Neural cell (in vitro differentiated cells): ENCODE results near the gene TNS1. TPM values are rescaled to one million over a fixed set of nuclear protein-coding genes. Genes with fewer than 3 reads are reported as not detected.

Experiments used
- H2AFZ ChIP-seq: fragments of 200-600, 300-800 bp; sonication (generic), shearing (Covaris generic); 2 replicates; pipeline ENCODE4 v1.6.0; 2014; ENCODE audit warnings: low read depth, mild to moderate bottlenecking, antibody characterized with exemption, low read length, moderate library complexity
- H3F3A ChIP-seq: fragments of 200-600 bp; shearing (Covaris generic); 2 replicates; pipeline ENCODE4 v1.6.1; 2016; ENCODE audit warnings: mild to moderate bottlenecking, moderate library complexity, mixed read lengths, antibody characterized with exemption, low read length; ENCODE audit not compliant: insufficient read depth, poor library complexity, severe bottlenecking
- H3K27ac ChIP-seq: fragments of 200-600, 300-800 bp; sonication (generic), shearing (Covaris generic); 2 replicates; pipeline ENCODE4 v1.5.1; 2014; ENCODE audit warnings: mild to moderate bottlenecking, low read length, moderate library complexity
- H3K27me3 ChIP-seq: fragments of 300-800, 200-600 bp; sonication (generic), shearing (Covaris generic); 2 replicates; pipeline ENCODE4 v1.6.0; 2014; ENCODE audit warnings: mild to moderate bottlenecking, low read depth, low read length, moderate library complexity; ENCODE audit not compliant: insufficient read depth
- H3K36me3 ChIP-seq: fragments of 300-800, 200-600 bp; sonication (generic), shearing (Covaris generic); 2 replicates; pipeline ENCODE4 v1.5.1; 2014; ENCODE audit warnings: mild to moderate bottlenecking, antibody characterized with exemption, low read length, moderate library complexity; ENCODE audit not compliant: insufficient read depth
- H3K4me2 ChIP-seq: fragments of 300-800, 200-600 bp; sonication (generic), shearing (Covaris generic); 2 replicates; pipeline ENCODE4 v1.6.0; 2014; ENCODE audit warnings: mild to moderate bottlenecking, low read length
- H3K4me3 ChIP-seq: fragments of 300-800, 200-600 bp; sonication (generic), shearing (Covaris generic); 2 replicates; pipeline ENCODE4 v1.5.1; 2014; ENCODE audit warnings: mild to moderate bottlenecking, low read length, moderate library complexity
- H3K79me2 ChIP-seq: fragments of 200-600 bp; shearing (Covaris generic); replicated peaks from 2 replicates; pipeline ENCODE4 v1.6.0; 2014; ENCODE audit warnings: mild to moderate bottlenecking, low read length, moderate library complexity; ENCODE audit not compliant: insufficient read depth
- H3K9ac ChIP-seq: fragments of 300-800, 200-600 bp; sonication (generic), shearing (Covaris generic); 2 replicates; pipeline ENCODE4 v1.6.1; 2016; ENCODE audit warnings: mild to moderate bottlenecking, low read length, mixed read lengths
- H3K9me2 ChIP-seq: fragments of 200-600 bp; shearing (Covaris generic); 2 replicates; pipeline ENCODE4 v1.6.1; 2016; ENCODE audit warnings: mild to moderate bottlenecking, low read length, mixed read lengths; ENCODE audit not compliant: insufficient read depth
- H3K9me3 ChIP-seq: fragments of 200-600, 300-800 bp; sonication (generic), shearing (Covaris generic); 2 replicates; pipeline ENCODE4 v1.6.1; 2016; ENCODE audit warnings: mild to moderate bottlenecking, mixed run types, low read length, moderate library complexity, mixed read lengths
- H4K20me1 ChIP-seq: fragments of 200-600 bp; shearing (Covaris generic); 2 replicates; pipeline ENCODE4 v1.6.1; 2016; ENCODE audit warnings: mild to moderate bottlenecking, mixed run types; ENCODE audit not compliant: insufficient read depth
- CTCF ChIP-seq: fragments of 450-650 bp; IDR thresholded peaks from 2 replicates; pipeline ENCODE4 v1.5.1; 2014; ENCODE audit warnings: antibody characterized with exemption, mild to moderate bottlenecking, moderate library complexity; ENCODE audit not compliant: poor library complexity, severe bottlenecking
- EP300 ChIP-seq: fragments of 450-650 bp; conservative IDR thresholded peaks from 2 replicates; pipeline ENCODE4 v1.6.1; 2014; ENCODE audit warnings: antibody characterized with exemption, mild to moderate bottlenecking, moderate library complexity; ENCODE audit not compliant: poor library complexity, severe bottlenecking
- EZH2 ChIP-seq: fragments of 200-600, 300-800 bp; shearing (Covaris generic), sonication (generic); IDR thresholded peaks from 2 replicates; pipeline ENCODE4 v1.6.1; 2014; ENCODE audit warnings: antibody characterized with exemption, low read length, borderline replicate concordance, mild to moderate bottlenecking; ENCODE audit not compliant: insufficient read depth, poor library complexity, severe bottlenecking
- MXI1 ChIP-seq: fragments of 450-650 bp; conservative IDR thresholded peaks from 2 replicates; pipeline ENCODE4 v1.6.1; 2014; ENCODE audit warnings: antibody characterized with exemption, mild to moderate bottlenecking; ENCODE audit not compliant: poor library complexity, severe bottlenecking
- POLR2AphosphoS5 ChIP-seq: IDR thresholded peaks from 2 replicates; pipeline ENCODE4 v1.6.1; 2012
- RAD21 ChIP-seq: fragments of 450-650 bp; conservative IDR thresholded peaks from 2 replicates; pipeline ENCODE4 v1.6.1; 2014; ENCODE audit warnings: antibody characterized with exemption, mild to moderate bottlenecking, moderate library complexity
- REST ChIP-seq: IDR thresholded peaks from 2 replicates; pipeline ENCODE4 v1.6.1; 2012; ENCODE audit warnings: borderline replicate concordance
- SMC3 ChIP-seq: fragments of 450-650 bp; conservative IDR thresholded peaks from 2 replicates; pipeline ENCODE4 v1.6.1; 2014; ENCODE audit warnings: antibody characterized with exemption, mild to moderate bottlenecking, moderate library complexity; ENCODE audit not compliant: poor library complexity
- TAF1 ChIP-seq: IDR thresholded peaks from 2 replicates; pipeline ENCODE4 v1.6.1; 2012; ENCODE audit warnings: low read depth
- polyA plus RNA-seq: library from polyadenylated mRNA; depleted of rRNA; stranded (reverse); fragments of >200 nt; gene quantifications from 2 replicates; pipeline ENCODE4 v1.2.3, GENCODE V29; 2014

The TNS1 gene
- polyA plus RNA-seq, 1 donor from 2014 or later: 1.5 TPM

- Histone ChIP-seq H2AFZ (no peak overlapping the region), H4K20me1 (no peaks in the 10 kb centered on the region), H3K27me3 (no peaks in the 10 kb centered on the region), H3K36me3 (no peaks in the 10 kb centered on the region), H3K27ac (no peak overlapping the region), H3K9me2 (no peaks in the 10 kb centered on the region), H3K79me2 (no peaks in the 10 kb centered on the region), H3K4me2 (no peak overlapping the region), H3F3A (no peaks in the 10 kb centered on the region), H3K9ac (no peak overlapping the region), H3K4me3 (no peak overlapping the region), H3K9me3 (no peaks in the 10 kb centered on the region)
- TF ChIP-seq TAF1 (no peak), CTCF (no peak), POLR2AphosphoS5 (no peak), SMC3 (no peak), EP300 (no peak), EZH2 (no peak), REST (no peak), RAD21 (no peak), MXI1 (no peak)
Measured at GRCh38 chr2:217818293-217818850, 184.4 kb downstream of the TNS1 start.

GRCh38 chr2:217817466-217818292 lies 185.1 kb downstream of the TNS1 start:
- H3K79me2 ChIP-seq: no peaks in the 10 kb centered on the region
- H3K36me3 ChIP-seq: no peaks in the 10 kb centered on the region
- no peak overlapping the region for H3K4me3 ChIP-seq
- no peaks in the 10 kb centered on the region for H4K20me1 ChIP-seq
- no peaks in the 10 kb centered on the region for H3F3A ChIP-seq
- H3K27me3 ChIP-seq: no peaks in the 10 kb centered on the region
- H3K9me2 ChIP-seq: no peaks in the 10 kb centered on the region
- H3K9me3 ChIP-seq: no peaks in the 10 kb centered on the region
- TF ChIP-seq RAD21 (no peak), CTCF (no peak), EP300 (no peak), MXI1 (no peak), SMC3 (no peak), POLR2AphosphoS5 (no peak), TAF1 (no peak), EZH2 (no peak), REST (no peak)
- H3K27ac ChIP-seq: no peak overlapping the region
- H3K9ac ChIP-seq: no peak overlapping the region
- H2AFZ ChIP-seq: no peak overlapping the region
- no peak overlapping the region for H3K4me2 ChIP-seq
